DMS 273 (cell line): ENCODE measurements around the gene AK5.

Experiments used
- DNase-seq: peaks from one replicate; lab custom pipeline; 2025; ENCODE audit not compliant: unreplicated experiment; lab: John Stamatoyannopoulos, UW

Gene AK5

GRCh38 chr1:77350012-77350770 lies 68.4 kb downstream of the AK5 start:
- peak; percentile 97 for DNase-seq

- no peak for DNase-seq
Observed at GRCh38 chr1:77354536-77354935, 72.7 kb downstream of the AK5 start.

- DNase-seq: no peak
Observed at GRCh38 chr1:77355010-77355409, 73.2 kb downstream of the AK5 start.

DNA sequence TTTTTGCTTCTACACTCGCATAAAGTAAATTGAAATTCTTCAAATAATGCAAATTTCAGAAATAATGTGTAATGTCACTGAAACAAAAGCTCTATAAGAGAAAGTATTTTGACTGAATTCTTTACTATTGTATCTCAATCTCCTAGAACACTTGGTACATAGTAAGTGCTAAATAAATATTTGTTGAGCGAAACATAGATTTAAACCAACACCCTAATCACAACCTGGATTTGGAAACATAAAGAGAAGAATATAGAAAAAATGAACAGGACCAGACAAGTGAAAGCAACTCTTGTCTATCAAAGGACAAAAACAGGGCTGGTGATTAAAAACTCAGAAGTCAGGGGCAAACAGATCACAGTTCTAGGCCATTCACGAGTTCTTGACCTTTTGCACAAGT lies 74.3 kb downstream of the AK5 start:
- no peak for DNase-seq

DNA sequence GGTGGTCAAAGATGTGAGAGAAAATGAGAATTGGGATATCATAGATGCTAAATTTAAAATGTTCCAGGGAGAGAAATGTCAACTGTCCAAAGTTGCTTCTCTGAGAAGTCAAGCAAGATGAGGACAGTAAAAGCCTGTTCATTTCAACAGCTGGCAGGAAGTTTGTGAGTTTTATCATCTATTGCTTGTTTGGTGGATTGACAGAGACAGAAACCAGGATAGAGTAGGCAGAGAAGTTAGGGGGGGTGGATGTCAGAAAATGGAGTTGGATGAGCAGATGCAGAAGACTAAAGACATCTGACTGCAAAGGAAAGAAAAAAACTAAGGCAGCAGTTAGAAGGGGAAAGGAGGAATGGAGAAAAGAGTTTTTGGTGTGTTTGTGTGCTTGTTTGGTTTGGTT lies 78.4 kb downstream of the AK5 start:
- DNase-seq: no peak

DNA sequence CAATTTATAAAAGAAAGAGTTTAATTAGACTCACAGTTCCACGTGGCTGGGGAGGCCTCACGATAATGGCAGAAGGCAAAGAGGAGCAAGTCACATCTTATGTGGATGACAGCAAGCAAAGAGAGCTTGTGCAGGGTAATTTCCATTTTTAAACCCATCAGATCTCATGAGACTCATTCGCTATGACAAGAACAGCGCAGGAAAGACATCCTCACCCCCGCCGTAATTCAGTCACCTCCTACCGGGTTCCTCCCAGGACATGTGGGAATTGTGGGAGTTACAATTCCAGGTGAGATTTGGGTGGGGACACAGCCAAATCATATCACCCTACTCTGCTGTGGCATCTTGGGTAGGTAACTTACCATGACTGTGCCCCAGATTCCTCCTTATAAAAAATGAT lies 79.8 kb downstream of the AK5 start:
- no peak for DNase-seq

DNA sequence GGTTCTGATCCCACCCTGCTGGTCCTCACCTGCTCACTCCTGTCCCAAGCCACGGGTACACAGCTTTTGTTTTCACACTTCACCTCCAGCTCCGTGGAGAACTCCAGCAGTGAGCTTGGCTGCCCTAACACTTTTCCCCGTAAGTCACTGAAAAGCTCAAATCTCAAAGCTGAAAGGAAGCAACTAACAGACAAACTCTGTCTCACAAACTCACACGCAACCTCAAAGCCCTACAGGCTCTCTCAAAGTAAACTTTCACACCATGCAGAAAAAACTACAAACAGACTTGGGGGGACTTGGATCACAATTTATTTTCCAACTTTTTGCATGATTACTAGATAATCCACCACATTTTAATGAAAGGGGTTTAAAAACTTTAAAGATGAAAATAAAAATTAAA lies 88.3 kb downstream of the AK5 start:
- DNase-seq: no peak

DNA sequence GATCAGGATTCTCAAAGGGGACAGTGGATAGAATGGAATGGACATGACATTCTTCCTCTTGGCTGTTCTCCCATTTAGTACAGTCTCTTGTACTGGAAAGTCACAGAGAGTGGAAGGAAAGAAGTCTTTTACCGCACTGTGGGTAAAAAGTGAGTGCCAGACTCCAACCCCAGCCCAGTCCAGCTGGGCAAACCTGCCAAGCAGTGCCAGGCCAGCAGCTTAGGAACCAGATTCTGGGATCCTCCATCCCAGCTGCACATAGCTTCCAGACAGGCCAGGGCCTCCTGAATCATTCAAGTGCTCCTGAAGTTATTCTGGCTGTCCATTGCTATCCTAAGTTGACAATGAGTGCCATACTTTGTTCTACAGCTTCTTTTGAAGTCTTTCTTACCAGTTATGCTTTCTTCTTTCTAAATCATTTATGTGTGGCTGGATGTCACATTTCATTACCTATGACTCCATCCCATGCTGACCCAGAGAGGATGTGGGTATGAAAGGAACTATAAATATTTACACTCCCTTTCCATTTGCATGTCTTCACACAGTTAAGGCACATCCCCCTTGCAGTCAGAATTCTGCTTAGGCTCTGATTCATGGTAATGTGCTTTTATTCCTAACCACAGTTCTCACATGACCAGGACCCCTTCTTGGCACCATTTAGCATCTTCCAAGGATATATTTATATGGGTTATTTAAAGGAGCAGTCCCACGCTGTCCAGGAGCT lies 88.9 kb downstream of the AK5 start:
- DNase-seq: no peak

DNA sequence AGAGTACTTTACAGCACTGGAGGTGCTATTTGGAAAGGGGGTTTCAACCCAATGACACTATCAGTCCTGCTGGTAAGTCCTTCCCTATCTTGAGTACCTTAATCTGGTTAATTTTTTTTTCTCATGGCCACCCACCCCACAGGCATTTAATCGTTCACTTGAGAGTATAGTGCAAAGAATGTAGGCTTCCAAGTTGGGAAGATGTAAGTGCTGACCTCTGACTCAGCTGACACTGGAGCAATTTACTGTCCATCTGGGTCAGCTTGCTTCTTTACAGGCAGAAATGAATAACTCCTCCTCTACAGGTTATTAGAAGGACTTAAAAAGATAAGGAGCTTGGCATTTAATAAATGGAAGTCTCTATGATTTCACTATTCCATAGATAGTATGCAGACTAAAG lies 89.6 kb downstream of the AK5 start:
- DNase-seq: no peak

DNA sequence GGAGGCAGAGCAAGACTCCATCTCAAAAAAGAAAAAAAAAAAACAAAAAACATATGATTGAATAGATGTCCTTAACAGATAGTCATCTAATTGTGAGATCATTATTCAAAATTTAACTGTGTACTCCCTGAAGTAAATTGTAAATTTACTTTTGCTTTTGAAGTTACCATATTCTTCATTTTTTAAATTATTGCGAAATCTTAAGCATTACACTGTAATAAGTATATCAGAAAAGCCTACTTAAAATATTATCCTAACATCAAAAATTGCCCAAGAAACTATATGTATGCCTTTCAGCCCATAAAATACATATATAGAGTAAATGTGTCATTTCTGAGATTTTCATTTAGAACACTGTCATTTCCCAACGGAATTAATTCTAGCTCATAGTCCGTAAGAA lies 91.9 kb downstream of the AK5 start:
- DNase-seq: no peak

GRCh38 chr1:77375541-77375940 lies 93.7 kb downstream of the AK5 start:
- DNase-seq: no peak

DNA sequence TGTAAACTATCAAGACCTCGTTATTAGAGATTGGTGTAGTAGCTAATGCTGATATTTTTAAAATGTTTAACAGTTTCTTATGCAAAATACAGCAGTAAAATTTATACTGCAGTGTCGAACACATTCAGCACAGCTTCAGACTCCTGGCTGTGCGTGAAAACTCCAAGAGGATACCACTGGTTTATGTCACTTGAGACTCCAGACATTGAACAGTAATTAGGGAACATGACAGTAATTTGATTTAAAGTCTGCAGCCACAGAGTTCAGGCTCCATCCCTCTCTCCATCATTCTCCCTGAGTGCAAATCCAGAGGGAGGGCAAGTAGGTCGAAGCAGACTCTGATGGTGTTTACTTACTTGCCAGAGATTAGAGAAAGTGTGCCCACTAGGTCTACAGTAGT lies 94.2 kb downstream of the AK5 start:
- DNase-seq: no peak

DNA sequence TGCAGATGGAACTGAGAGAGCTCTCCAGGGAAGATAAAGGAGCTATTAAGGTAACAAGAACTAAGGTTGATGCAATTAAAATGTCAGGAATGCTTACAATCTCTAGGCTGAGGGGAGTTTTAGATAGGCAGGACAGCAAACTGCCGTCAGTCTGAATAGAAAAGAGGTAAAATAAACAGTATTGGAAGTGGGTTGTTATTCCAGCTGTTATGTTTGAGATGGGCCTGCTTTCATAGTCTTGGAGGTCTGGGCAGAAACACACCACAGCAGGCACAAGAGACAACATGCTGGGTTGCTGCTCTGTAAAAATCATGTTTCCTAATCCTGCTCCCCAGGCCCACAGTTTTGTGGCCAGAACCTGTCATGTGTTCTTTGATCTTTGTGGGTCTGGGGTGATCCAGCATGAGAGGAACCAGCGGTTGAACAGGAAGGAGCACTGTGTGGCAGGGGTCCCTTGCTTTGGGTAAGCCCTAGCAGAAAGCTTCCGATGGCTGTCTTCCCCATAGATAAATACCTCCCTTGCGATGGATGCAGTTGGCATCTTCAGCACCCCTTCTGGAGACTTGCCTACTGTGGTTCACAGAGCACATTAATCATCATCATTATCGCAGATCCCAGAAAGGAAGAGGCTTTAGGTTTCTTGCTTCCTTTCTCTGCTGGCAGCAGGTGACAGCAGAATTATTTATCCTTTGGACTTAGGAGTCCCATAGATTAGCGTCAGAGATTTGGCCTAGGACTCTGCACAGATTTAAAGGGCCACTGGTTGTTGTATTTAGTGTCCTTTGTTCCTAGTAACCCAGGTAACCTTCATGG lies 97.1 kb downstream of the AK5 start:
- DNase-seq: no peak

DNA sequence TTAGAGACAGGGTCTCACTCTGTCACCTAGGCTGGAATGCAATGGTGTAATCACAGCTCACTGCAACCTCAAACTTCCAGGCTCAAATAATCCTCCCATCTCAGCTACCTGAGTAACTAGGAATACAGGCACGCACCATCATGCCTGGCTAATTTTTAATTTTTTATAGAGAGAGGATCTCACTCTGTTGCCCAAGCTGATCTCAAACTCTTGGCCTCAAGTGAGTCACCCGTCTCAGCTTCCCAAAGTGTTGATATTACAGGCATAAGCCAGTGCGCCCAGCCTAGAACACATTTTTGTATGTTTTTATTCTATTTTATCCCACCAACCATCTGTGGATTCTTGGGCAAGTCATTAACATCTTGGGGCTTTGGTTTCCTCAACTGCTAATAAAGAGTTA lies 100.5 kb downstream of the AK5 start:
- DNase-seq: no peak

DNA sequence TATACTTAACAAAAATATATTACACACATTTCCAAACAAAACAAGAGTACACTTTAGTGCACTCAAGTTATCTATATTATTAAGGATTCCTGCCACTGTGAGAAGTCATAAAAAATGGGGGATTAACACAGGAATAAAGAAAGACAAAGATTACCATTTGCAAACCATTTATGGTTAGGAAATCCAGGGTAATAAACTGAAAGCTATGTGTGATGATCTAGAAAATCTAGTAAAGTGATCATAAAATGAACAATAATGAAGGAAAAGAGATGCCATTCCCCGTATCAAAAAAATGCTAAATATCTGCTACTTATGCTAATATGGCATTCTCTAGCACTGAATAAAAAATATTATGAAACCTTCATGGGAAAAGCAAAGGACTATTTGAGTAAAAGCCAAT lies 101.4 kb downstream of the AK5 start:
- no peak for DNase-seq

GRCh38 chr1:77385551-77385950 lies 103.7 kb downstream of the AK5 start:
- no peak for DNase-seq

GRCh38 chr1:77386276-77386675 lies 104.5 kb downstream of the AK5 start:
- no peak for DNase-seq

DNA sequence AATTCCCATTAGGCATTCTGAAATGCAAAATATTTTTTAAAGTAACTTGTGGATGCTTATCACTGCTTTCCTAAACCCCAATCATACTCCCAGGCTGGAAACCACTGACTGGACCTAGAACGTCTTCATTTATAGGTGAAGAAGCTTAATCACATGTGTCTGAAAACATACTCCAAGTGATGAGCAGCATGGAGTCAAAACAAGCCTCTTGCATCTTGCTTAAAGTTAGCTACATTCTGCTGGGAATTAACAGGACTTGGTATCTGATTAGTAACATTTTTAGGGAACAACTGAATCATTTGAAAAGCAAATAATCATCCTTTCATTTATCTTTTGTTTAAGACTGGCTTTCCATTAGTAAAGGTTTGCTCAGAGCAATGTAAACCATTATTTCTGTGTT lies 105.7 kb downstream of the AK5 start:
- DNase-seq: no peak

DNA sequence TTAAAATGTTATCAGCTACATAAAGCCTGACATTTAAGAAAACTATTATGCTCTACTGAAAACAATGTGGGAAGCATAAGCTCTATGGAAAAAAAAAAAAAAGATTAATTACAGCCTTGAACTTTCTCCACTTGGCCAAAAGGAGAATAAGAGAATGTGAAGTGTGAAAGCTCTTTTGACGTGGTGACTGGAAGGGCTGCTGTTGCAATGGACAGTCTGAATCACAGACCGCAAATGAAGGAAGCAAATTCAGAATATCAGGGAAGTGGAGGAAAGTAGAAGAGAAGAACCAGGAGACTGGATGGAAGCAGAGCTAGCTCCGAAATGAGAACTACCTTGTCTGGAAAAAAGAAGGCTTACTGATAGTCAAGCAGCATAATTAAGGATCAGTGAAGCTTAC lies 106.8 kb downstream of the AK5 start:
- DNase-seq: no peak

- DNase-seq: no peak
Observed at GRCh38 chr1:77392486-77392885, 110.7 kb downstream of the AK5 start.

GRCh38 chr1:77394166-77394565 lies 112.3 kb downstream of the AK5 start:
- DNase-seq: no peak

DNA sequence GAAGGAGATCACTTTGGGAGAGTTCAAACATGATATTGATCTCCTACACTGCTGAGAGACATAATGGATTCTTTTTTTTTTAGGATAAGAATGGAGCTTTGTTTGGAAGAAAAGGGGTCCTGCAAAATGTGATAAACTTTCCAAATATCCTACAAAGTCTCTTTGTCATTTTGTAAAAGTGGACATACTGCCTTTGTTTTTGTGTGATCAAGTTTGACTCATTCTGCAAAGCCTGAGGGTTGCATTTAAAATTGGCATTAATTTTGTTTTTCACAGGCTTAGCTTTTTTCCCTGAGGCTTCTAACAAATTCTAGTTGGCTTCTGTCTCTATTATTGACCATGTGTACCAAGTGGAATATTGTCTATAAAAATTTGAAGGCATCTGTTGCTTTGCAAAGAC lies 113.2 kb downstream of the AK5 start:
- no peak for DNase-seq
